Right hindlimb (tissue), 1 donor: Measurements from ENCODE around the gene VPS4A.

ENCODE experiments used
- DNase-seq: peaks from one replicate; pipeline ENCODE4 v3.0.0-alpha.2; 2018

The VPS4A gene

GRCh38 chr16:69368866-69369265 is 57.7 kb downstream of the VPS4A start:
- DNase-seq = no peak

- no peak for DNase-seq
These were observed 60.4 kb downstream of the VPS4A start for GRCh38 chr16:69371564-69371963.

GRCh38 chr16:69373019-69373418 is 61.9 kb downstream of the VPS4A start:
- no peak for DNase-seq
